Thyroid gland (tissue), 4 donors: ENCODE data around the gene CACNB1. TPM values are rescaled to one million over a fixed set of nuclear protein-coding genes. Genes with fewer than 3 reads are reported as not detected.
A peak's percentile ranks its signal among the peaks of the same experiment; 100 is the strongest.

ENCODE experiments used
- DNase-seq, 2 donors: peaks; one replicate each; pipeline ENCODE4 v3.0.0-alpha.2; 2019
- H3K27ac ChIP-seq, 3 donors: fragments of 200-600 bp; sonication (generic); 1 replicate in 2 of 3; 2 replicates in 1 of 3; pipeline ENCODE4 v1.5.1; 2016 to 2019; ENCODE audit warnings: mild to moderate bottlenecking in 1 of 3, moderate library complexity in 1 of 3
- H3K27me3 ChIP-seq: fragments of 200-600 bp; sonication (generic); one replicate; pipeline ENCODE4 v1.5.1; 2019
- H3K36me3 ChIP-seq, 2 donors: fragments of 200-600 bp; sonication (generic); one replicate each; pipeline ENCODE4 v1.5.1; 2016 to 2019
- H3K4me1 ChIP-seq, 2 donors: fragments of 200-600 bp; sonication (generic); one replicate each; pipeline ENCODE4 v1.5.1; 2017 to 2019
- H3K4me3 ChIP-seq, 3 donors: fragments of 200-600 bp; sonication (generic); replicated peaks in 1 of 3; 1 replicate in 2 of 3; 2 replicates in 1 of 3; pipeline ENCODE4 v1.5.1; 2016; ENCODE audit warnings: mild to moderate bottlenecking in 1 of 3
- H3K9me3 ChIP-seq: fragments of 200-600 bp; sonication (generic); one replicate; pipeline ENCODE4 v1.5.1; 2017
- CTCF ChIP-seq, 6 experiments: fragments of 200-600 bp in 3 of 6; fragments of 450-650 bp in 3 of 6; sonication (generic) in 3 of 6; IDR thresholded peaks; one replicate each; pipeline ENCODE4 v1.5.1; 2016 to 2019; ENCODE audit warnings: antibody characterized with exemption in 6 of 6, mild to moderate bottlenecking in 2 of 6, inconsistent platforms in 1 of 6, moderate library complexity in 1 of 6
- POLR2A ChIP-seq, 2 donors: fragments of 450-650 bp; IDR thresholded peaks; one replicate each; pipeline ENCODE4 v1.6.1; 2017; ENCODE audit warnings: antibody characterized with exemption in 2 of 2, mild to moderate bottlenecking in 2 of 2, moderate library complexity in 1 of 2
- WGBS, 2 donors: methylation state at CpG; one replicate each; pipeline ENCODE4 v1.1.5; 2017; 5-methylcytosine and 5-hydroxymethylcytosine counted together
- intact Hi-C: fragments of 100-400 bp; cut with DNase I; formaldehyde crosslinking; loops from one replicate; pipeline ENCODE4 v1.15.1; 2023
- total RNA-seq, 4 donors: library from RNA; depleted of rRNA; stranded (reverse); fragments of >200 nt; gene quantifications; one replicate each; pipeline ENCODE4 v1.2.3, GENCODE V29; 2016

CACNB1 gene
- total RNA-seq, 4 donors from 2014 or later = 5.8 to 10.1 (median 7.8) TPM

- Histone ChIP-seq H3K4me1 (peaks cover 10 to 13% of the 10 kb centered on the region in 2 donors), H3K27me3 (no peaks in the 10 kb centered on the region), H3K4me3 (no peak overlapping the region), H3K36me3 (no peaks in the 10 kb centered on the region), H3K27ac (no peak overlapping the region), H3K9me3 (no peaks in the 10 kb centered on the region)
- 68 to 76% methylated on average over 7 of the region's 7 CpGs for WGBS, 2 donors
- TF ChIP-seq POLR2A (IDR thresholded peaks at IDR 0.05) = no peak
- TF ChIP-seq CTCF (IDR thresholded peaks at IDR 0.05) = no peak
- intact Hi-C loops = no loop called here
- no peak for DNase-seq
Measured at GRCh38 chr17:39156491-39156890, 41.0 kb downstream of the CACNB1 start.

- no peak for DNase-seq
- no peaks in the 10 kb centered on the region for H3K9me3 ChIP-seq
- peaks cover 10 to 21% of the 10 kb centered on the region in 2 donors for H3K4me1 ChIP-seq
- H3K4me3 ChIP-seq = no peak overlapping the region
- H3K27me3 ChIP-seq = no peaks in the 10 kb centered on the region
- intact Hi-C loops = no loop called here
- TF ChIP-seq CTCF (IDR thresholded peaks at IDR 0.05) (no peak), POLR2A (IDR thresholded peaks at IDR 0.05) (no peak)
- WGBS, 2 donors = 33 to 50% methylated on average over 2 of the region's 2 CpGs
- H3K36me3 ChIP-seq = no peaks in the 10 kb centered on the region
- no peak overlapping the region for H3K27ac ChIP-seq
Measured at GRCh38 chr17:39155654-39156053, 41.8 kb downstream of the CACNB1 start.

GRCh38 chr17:39153599-39154051 lies 43.8 kb downstream of the CACNB1 start:
- TF ChIP-seq POLR2A (IDR thresholded peaks at IDR 0.05) (peak in 1 of 2 donors; percentile 17), CTCF (IDR thresholded peaks at IDR 0.05) (peak in 3 of 6 experiments; percentile 24 to 42 (median 35))
- intact Hi-C loops = loop anchor here (5.0 kb wide), 1 partner anchor 171 kb away; no protein-coding TSS in a partner anchor
- 0% methylated on average over 16 of the region's 16 CpGs for WGBS, 2 donors
- H3K36me3 ChIP-seq = no peaks in the 10 kb centered on the region
- H3K9me3 ChIP-seq = no peaks in the 10 kb centered on the region
- H3K4me3 ChIP-seq = peak overlapping the region; percentile 20 to 86 (median 69)
- peaks cover 10 to 21% of the 10 kb centered on the region in 2 donors for H3K4me1 ChIP-seq
- DNase-seq = peak; percentile 91 to 93
- H3K27ac ChIP-seq = peak overlapping the region; percentile 61 to 98 (median 96)
- no peaks in the 10 kb centered on the region for H3K27me3 ChIP-seq

- WGBS, 2 donors = 19% methylated on average over 24 of the region's 25 CpGs
- Histone ChIP-seq H3K27ac (peak overlapping the region in 2 of 3 donors; percentile 96 to 98), H3K27me3 (no peaks in the 10 kb centered on the region), H3K36me3 (no peaks in the 10 kb centered on the region), H3K9me3 (no peaks in the 10 kb centered on the region), H3K4me1 (peaks cover 10 to 21% of the 10 kb centered on the region in 2 donors), H3K4me3 (peak overlapping the region in 1 of 3 donors; percentile 69)
- peak in 1 of 2 donors; percentile 31 for DNase-seq
- intact Hi-C loops = loop anchor here (5.0 kb wide), 1 partner anchor 170 kb away; no protein-coding TSS in a partner anchor
- no peak for TF ChIP-seq POLR2A (IDR thresholded peaks at IDR 0.05)
- TF ChIP-seq CTCF (IDR thresholded peaks at IDR 0.05) = no peak
Measured at GRCh38 chr17:39151943-39152818, 45.3 kb downstream of the CACNB1 start.
